H9 (cell line): ENCODE results near the gene NAB2. TPM values are rescaled to one million over a fixed set of nuclear protein-coding genes. Genes with fewer than 3 reads are reported as not detected.
A peak's percentile ranks its signal among the peaks of the same experiment; 100 is the strongest.

Source experiments
- DNase-seq: peaks from one replicate; pipeline ENCODE4 v3.0.0-alpha.2; 2017
- H2AFZ ChIP-seq: one replicate; pipeline ENCODE4 v1.6.1; 2013; ENCODE audit warnings: mild to moderate bottlenecking, low read length, control low read depth, moderate library complexity
- H2AK5ac ChIP-seq: 2 replicates; pipeline ENCODE4 v1.6.1; 2013; ENCODE audit warnings: low read length, control low read depth, mixed read lengths; ENCODE audit not compliant: insufficient read length
- H2BK120ac ChIP-seq: one replicate; pipeline ENCODE4 v1.6.1; 2013; ENCODE audit warnings: low read depth, mild to moderate bottlenecking, low read length, control low read depth, inconsistent platforms; ENCODE audit not compliant: poor library complexity, severe bottlenecking
- H2BK12ac ChIP-seq: 2 replicates; pipeline ENCODE4 v1.6.1; 2013; ENCODE audit warnings: low read length, control low read depth, mixed read lengths, low read depth; ENCODE audit not compliant: insufficient read length
- H2BK15ac ChIP-seq: 2 replicates; pipeline ENCODE4 v1.6.1; 2013; ENCODE audit warnings: low read depth, low read length, control low read depth
- H2BK20ac ChIP-seq: one replicate; pipeline ENCODE4 v1.6.1; 2013; ENCODE audit warnings: low read depth, mild to moderate bottlenecking, low read length, control low read depth, inconsistent platforms; ENCODE audit not compliant: poor library complexity, severe bottlenecking
- H2BK5ac ChIP-seq: 2 replicates; pipeline ENCODE4 v1.6.1; 2013; ENCODE audit warnings: low read length, control low read depth, mixed read lengths; ENCODE audit not compliant: insufficient read length
- H3K14ac ChIP-seq: 2 replicates; pipeline ENCODE4 v1.6.1; 2013; ENCODE audit warnings: low read length, control low read depth; ENCODE audit not compliant: insufficient read depth
- H3K18ac ChIP-seq: 2 replicates; pipeline ENCODE4 v1.6.1; 2013; ENCODE audit warnings: low read depth, mild to moderate bottlenecking, mixed read lengths, low read length, control low read depth; ENCODE audit not compliant: insufficient read length
- H3K23ac ChIP-seq: 2 replicates; pipeline ENCODE4 v1.6.1; 2013; ENCODE audit warnings: low read length, control low read depth, mixed read lengths, low read depth; ENCODE audit not compliant: insufficient read length
- H3K23me2 ChIP-seq: 2 replicates; pipeline ENCODE4 v1.6.1; 2013; ENCODE audit warnings: low read depth, mild to moderate bottlenecking, mixed read lengths, low read length, control low read depth; ENCODE audit not compliant: insufficient read length, poor library complexity, severe bottlenecking
- H3K27ac ChIP-seq: 2 replicates; pipeline ENCODE4 v1.5.1; 2013; ENCODE audit warnings: low read length, control low read depth, mixed read lengths, low read depth; ENCODE audit not compliant: insufficient read length
- H3K27me3 ChIP-seq: 2 replicates; pipeline ENCODE4 v1.6.1; 2013; ENCODE audit warnings: low read length, control low read depth, inconsistent platforms; ENCODE audit not compliant: insufficient read depth
- H3K4ac ChIP-seq: 2 replicates; pipeline ENCODE4 v1.6.1; 2013; ENCODE audit warnings: low read depth, mild to moderate bottlenecking, control low read depth, inconsistent platforms, low read length, moderate library complexity
- H3K4me1 ChIP-seq: 2 replicates; pipeline ENCODE4 v1.6.1; 2013; ENCODE audit warnings: low read length, control low read depth, inconsistent platforms; ENCODE audit not compliant: insufficient read depth
- H3K4me2 ChIP-seq: 2 replicates; pipeline ENCODE4 v1.6.1; 2013; ENCODE audit warnings: low read length, control low read depth, mixed read lengths; ENCODE audit not compliant: insufficient read length, insufficient read depth
- H3K56ac ChIP-seq: 2 replicates; pipeline ENCODE4 v1.6.1; 2013; ENCODE audit warnings: low read depth, mild to moderate bottlenecking, mixed read lengths, low read length, control low read depth; ENCODE audit not compliant: insufficient read length
- H3K79me1 ChIP-seq: 2 replicates; pipeline ENCODE4 v1.6.1; 2013; ENCODE audit warnings: low read depth, mild to moderate bottlenecking, moderate library complexity, low read length, control low read depth, inconsistent platforms; ENCODE audit not compliant: insufficient read depth, poor library complexity, severe bottlenecking
- H3K79me2 ChIP-seq: 2 replicates; pipeline ENCODE4 v1.6.1; 2013; ENCODE audit warnings: low read length, control low read depth, inconsistent platforms; ENCODE audit not compliant: insufficient read depth
- H3K9ac ChIP-seq: 2 replicates; pipeline ENCODE4 v1.6.1; 2013; ENCODE audit warnings: low read length, control low read depth, mixed read lengths; ENCODE audit not compliant: insufficient read length; ENCODE audit errors: extremely low read depth
- H3K9me3 ChIP-seq: one replicate; pipeline ENCODE4 v1.6.1; 2013; ENCODE audit warnings: low read depth, low read length, inconsistent platforms; ENCODE audit not compliant: control insufficient read depth
- H3T11ph ChIP-seq: one replicate; pipeline ENCODE4 v1.6.1; 2013; ENCODE audit warnings: mild to moderate bottlenecking, low read length, control low read depth, inconsistent platforms
- H4K20me1 ChIP-seq: one replicate; pipeline ENCODE4 v1.6.1; 2013; ENCODE audit not compliant: control insufficient read depth, insufficient read length, insufficient read depth
- H4K5ac ChIP-seq: 2 replicates; pipeline ENCODE4 v1.6.1; 2013; ENCODE audit warnings: low read depth, mild to moderate bottlenecking, mixed read lengths, low read length, control low read depth; ENCODE audit not compliant: insufficient read length
- H4K8ac ChIP-seq: replicated peaks from 2 replicates; pipeline ENCODE4 v1.6.1; 2013; ENCODE audit warnings: low read length, control low read depth, mixed read lengths, low read depth; ENCODE audit not compliant: insufficient read length
- H4K91ac ChIP-seq: 2 replicates; pipeline ENCODE4 v1.6.1; 2013; ENCODE audit warnings: low read depth, mild to moderate bottlenecking, moderate library complexity, mixed read lengths, low read length, control low read depth; ENCODE audit not compliant: insufficient read length
- H3K27ac Mint-ChIP-seq, 3 experiments: 2 replicates in 2 of 3; 3 replicates in 1 of 3; pipeline ENCODE4 v1.8.0; 2020 to 2021; ENCODE audit warnings: mixed read lengths in 3 of 3, mild to moderate bottlenecking in 1 of 3, moderate library complexity in 1 of 3
- H3K27me3 Mint-ChIP-seq: 2 replicates; pipeline ENCODE4 v1.8.0; 2021; ENCODE audit warnings: low read depth, mild to moderate bottlenecking, moderate library complexity, mixed read lengths
- H3K36me3 Mint-ChIP-seq, 3 experiments: 2 replicates in 2 of 3; 3 replicates in 1 of 3; pipeline ENCODE4 v1.8.0; 2020 to 2021; ENCODE audit warnings: low read depth in 3 of 3, mixed read lengths in 3 of 3; ENCODE audit not compliant: insufficient read depth in 1 of 3
- H3K4me1 Mint-ChIP-seq, 2 experiments: 2 replicates each; pipeline ENCODE4 v1.8.0; 2020; ENCODE audit warnings: mixed read lengths in 2 of 2
- H3K4me3 Mint-ChIP-seq, 2 experiments: 2 replicates in 1 of 2; 3 replicates in 1 of 2; pipeline ENCODE4 v1.8.0; 2020 to 2021; ENCODE audit warnings: mild to moderate bottlenecking in 2 of 2, mixed read lengths in 2 of 2, moderate library complexity in 1 of 2
- H3K9me3 Mint-ChIP-seq, 2 experiments: 2 replicates in 1 of 2; 3 replicates in 1 of 2; pipeline ENCODE4 v1.8.0; 2020; ENCODE audit warnings: mild to moderate bottlenecking in 2 of 2, mixed read lengths in 2 of 2, moderate library complexity in 1 of 2
- WGBS: extraction: QIAGEN DNeasy Blood & Tissue Kit; methylation state at CpG from one replicate; pipeline ENCODE4 v1.1.7; 2013; ENCODE audit warnings: missing lambda C conversion rate, low lambda C conversion rate, mixed read lengths; ENCODE audit not compliant: insufficient read length; ENCODE audit errors: extremely low coverage; 5-methylcytosine and 5-hydroxymethylcytosine counted together
- total RNA-seq: library from RNA; stranded (reverse); gene quantifications from 2 replicates; pipeline ENCODE4 v1.2.1, GENCODE V29; 2021
- TF ChIP-seq, protein P1 (sequence below): fragments of 200-600 bp; sonication (generic); conservative IDR thresholded peaks from 3 replicates; pipeline ENCODE4 v1.8.0; 2021; ENCODE audit warnings: antibody characterized with exemption, mild to moderate bottlenecking

The NAB2 gene
- total RNA-seq, 1 experiment from 2014 or later, result 67.8 TPM

DNA sequence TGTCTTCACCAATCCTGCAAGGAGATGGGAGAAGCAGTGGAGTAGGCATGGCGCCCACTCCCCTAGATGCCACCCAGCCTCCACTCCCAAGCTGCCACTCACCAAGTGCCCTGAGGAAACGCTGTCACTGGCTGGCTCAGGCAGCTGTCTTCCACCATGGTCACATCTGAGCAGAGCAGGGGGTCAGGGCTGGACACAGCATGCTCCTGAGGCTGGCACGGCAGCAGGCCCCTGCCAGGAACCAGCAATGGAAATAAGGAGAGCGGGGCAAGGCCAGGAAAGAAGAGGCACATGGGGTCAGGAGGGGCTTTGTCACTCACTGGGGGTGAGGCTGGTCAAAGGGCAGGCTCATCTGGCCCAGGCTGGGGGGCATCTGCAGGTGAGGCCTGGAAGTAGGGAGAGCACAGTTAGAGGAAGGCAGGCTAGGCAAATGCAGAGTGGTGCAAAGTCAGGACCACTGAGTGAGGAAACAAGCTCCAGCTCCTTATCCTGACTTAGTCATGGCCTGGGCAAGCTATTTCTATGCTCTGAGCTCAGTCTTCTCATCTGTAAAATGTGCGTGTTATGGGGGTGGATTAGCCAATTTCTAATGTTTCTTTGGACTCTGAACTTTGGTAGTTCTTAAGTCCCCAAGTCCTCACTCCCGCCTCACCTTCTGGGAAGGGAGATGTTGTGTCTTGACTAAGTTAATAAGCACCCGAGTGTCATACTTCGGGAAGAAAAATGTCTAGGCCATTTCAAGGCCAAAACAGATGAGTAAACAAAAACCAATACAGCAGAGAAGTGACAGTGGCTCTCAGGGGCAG, 8.0 kb downstream of the NAB2 start:
- Histone ChIP-seq H3K27me3 (no peaks in the 10 kb centered on the region), H3T11ph (no peak overlapping the region), H3K4me1 (no peaks in the 10 kb centered on the region; the same call in 1 of the 2 replicates), H3K79me2 (no peaks in the 10 kb centered on the region), H3K4ac (no peak overlapping the region), H3K79me1 (no peaks in the 10 kb centered on the region), H2BK5ac (no peak overlapping the region), H3K14ac (no peak overlapping the region), H2BK15ac (no peak overlapping the region), H4K91ac (no peak overlapping the region), H3K9me3 (no peaks in the 10 kb centered on the region), H3K9ac (no peak overlapping the region), H4K20me1 (no peaks in the 10 kb centered on the region), H3K18ac (no peak overlapping the region), H2AK5ac (no peak overlapping the region), H2BK20ac (no peak overlapping the region), H3K4me2 (no peak overlapping the region), H3K23ac (no peak overlapping the region), H3K56ac (no peak overlapping the region), H4K5ac (no peak overlapping the region), H2BK12ac (no peak overlapping the region), H2BK120ac (no peak overlapping the region), H3K23me2 (no peaks in the 10 kb centered on the region), H4K8ac (no peak overlapping the region), H3K27ac (no peak overlapping the region), H2AFZ (no peak overlapping the region)
- no peak for DNase-seq
- Mint-ChIP-seq H3K27me3 (no peaks in the 10 kb centered on the region; the same call in 1 of the 2 replicates), H3K4me3 (no peak overlapping the region), H3K27ac (peak overlapping the region in 2 of 3 experiments; percentile 71 to 97; a peak in 3 of 7 replicates), H3K9me3 (no peaks in the 10 kb centered on the region), H3K4me1 (peaks cover 33 to 38% of the 10 kb centered on the region in 2 experiments), H3K36me3 (peaks cover 12 to 71% (median 57%) of the 10 kb centered on the region in 3 experiments)
- WGBS, result no CpG with 5 or more reads among the region's 8 CpGs
- TF ChIP-seq, protein P1, sequence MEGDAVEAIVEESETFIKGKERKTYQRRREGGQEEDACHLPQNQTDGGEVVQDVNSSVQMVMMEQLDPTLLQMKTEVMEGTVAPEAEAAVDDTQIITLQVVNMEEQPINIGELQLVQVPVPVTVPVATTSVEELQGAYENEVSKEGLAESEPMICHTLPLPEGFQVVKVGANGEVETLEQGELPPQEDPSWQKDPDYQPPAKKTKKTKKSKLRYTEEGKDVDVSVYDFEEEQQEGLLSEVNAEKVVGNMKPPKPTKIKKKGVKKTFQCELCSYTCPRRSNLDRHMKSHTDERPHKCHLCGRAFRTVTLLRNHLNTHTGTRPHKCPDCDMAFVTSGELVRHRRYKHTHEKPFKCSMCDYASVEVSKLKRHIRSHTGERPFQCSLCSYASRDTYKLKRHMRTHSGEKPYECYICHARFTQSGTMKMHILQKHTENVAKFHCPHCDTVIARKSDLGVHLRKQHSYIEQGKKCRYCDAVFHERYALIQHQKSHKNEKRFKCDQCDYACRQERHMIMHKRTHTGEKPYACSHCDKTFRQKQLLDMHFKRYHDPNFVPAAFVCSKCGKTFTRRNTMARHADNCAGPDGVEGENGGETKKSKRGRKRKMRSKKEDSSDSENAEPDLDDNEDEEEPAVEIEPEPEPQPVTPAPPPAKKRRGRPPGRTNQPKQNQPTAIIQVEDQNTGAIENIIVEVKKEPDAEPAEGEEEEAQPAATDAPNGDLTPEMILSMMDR, result no peak
